Esophagus (tissue), 2 donors: ENCODE results near the gene DLG5. TPM values are rescaled to one million over a fixed set of nuclear protein-coding genes. Genes with fewer than 3 reads are reported as not detected.

Source experiments
- H3K27ac ChIP-seq, 2 donors: one replicate each; pipeline ENCODE4 v1.5.1; 2013; ENCODE audit warnings: low read depth in 2 of 2, mild to moderate bottlenecking in 2 of 2, inconsistent platforms in 1 of 2, low read length in 1 of 2, moderate library complexity in 1 of 2
- H3K27me3 ChIP-seq, 2 donors: one replicate each; pipeline ENCODE4 v1.6.1; 2013; ENCODE audit warnings: low read length in 2 of 2, control low read depth in 1 of 2, mild to moderate bottlenecking in 1 of 2; ENCODE audit not compliant: insufficient read depth in 2 of 2, control insufficient read depth in 1 of 2
- H3K36me3 ChIP-seq, 2 donors: one replicate each; pipeline ENCODE4 v1.6.1; 2013; ENCODE audit warnings: low read length in 1 of 2; ENCODE audit not compliant: control insufficient read depth in 2 of 2, insufficient read depth in 2 of 2
- H3K4me1 ChIP-seq, 2 donors: one replicate each; pipeline ENCODE4 v1.6.1; 2013; ENCODE audit warnings: low read length in 1 of 2; ENCODE audit not compliant: control insufficient read depth in 2 of 2, insufficient read depth in 2 of 2
- H3K4me3 ChIP-seq, 2 donors: one replicate each; pipeline ENCODE4 v1.5.1; 2013; ENCODE audit warnings: low read length in 2 of 2, mild to moderate bottlenecking in 2 of 2, low read depth in 1 of 2, moderate library complexity in 1 of 2
- H3K9me3 ChIP-seq, 2 donors: one replicate each; pipeline ENCODE4 v1.6.1; 2013; ENCODE audit warnings: mild to moderate bottlenecking in 2 of 2, low read depth in 1 of 2, low read length in 1 of 2, moderate library complexity in 1 of 2; ENCODE audit not compliant: control insufficient read depth in 2 of 2, insufficient read depth in 1 of 2
- WGBS, 2 donors: extraction: QIAGEN DNeasy Blood & Tissue Kit; methylation state at CpG; one replicate each; pipeline ENCODE4 v1.1.7; 2013; 5-methylcytosine and 5-hydroxymethylcytosine counted together
- polyA plus RNA-seq, 2 donors: library from polyadenylated mRNA; stranded (reverse); fragments of 200-250 nt; gene quantifications; one replicate each; pipeline ENCODE4 v1.2.3, GENCODE V29; 2013
- donor health status: healthy with polysubstance abuse.
- donor health status: Bipolar disorder and iron deficiency.

DLG5 gene
- polyA plus RNA-seq, 2 donors, result 13.9 to 17.4 TPM

DNA sequence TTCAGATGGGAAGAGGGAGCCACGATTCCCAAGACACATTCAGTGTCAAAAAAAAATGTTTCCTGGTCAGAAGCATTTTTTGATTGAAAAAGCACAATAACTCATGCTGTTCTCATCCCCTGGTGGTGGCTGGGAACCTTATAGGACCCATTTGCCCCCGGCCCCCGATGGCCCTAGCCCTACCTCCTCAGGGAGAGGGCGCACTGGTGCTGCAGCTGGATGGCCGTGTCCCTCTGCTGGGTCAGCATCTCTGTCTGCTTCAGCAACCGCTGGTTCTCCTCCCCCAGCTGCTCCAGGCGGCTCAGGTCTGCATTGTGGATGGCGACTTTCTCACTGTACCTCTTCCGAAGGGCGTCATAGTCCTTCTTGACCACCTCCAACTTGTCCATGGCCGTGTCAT lies 83.3 kb downstream of the DLG5 start:
- no peak overlapping the region for H3K27ac ChIP-seq
- H3K27me3 ChIP-seq, result no peaks in the 10 kb centered on the region
- H3K4me3 ChIP-seq, result no peak overlapping the region
- WGBS, 2 donors, result 94 to 97% methylated on average over 11 of the region's 11 CpGs
- peaks cover 0 to 3% of the 10 kb centered on the region in 2 donors for H3K4me1 ChIP-seq
- H3K36me3 ChIP-seq, result peaks cover 5 to 23% of the 10 kb centered on the region in 2 donors
- no peaks in the 10 kb centered on the region for H3K9me3 ChIP-seq

DNA sequence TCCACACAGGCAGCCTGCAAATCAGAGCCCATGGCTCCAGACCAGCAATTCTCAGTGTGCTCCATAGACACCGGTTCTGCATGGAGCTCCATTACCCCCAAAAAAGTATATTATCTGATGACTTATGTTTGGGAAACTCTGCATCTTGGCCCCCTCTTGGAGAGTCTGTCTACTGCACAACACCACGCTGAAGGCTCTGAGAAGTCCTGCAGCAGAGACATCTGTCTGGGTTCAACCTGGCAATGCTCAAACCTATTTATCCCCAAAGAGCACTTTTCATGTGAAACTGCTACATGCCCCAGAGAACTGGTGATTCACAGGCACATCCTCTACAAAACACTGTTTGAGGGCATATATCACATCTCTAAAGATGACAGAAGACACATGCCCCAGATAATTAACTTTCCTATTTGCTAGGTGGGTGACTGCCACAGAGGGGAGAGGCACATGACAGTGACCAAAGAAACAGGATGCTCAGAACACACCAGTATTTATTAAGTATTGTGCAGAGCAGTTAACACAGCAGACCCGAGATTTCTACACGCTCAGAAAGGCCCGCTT lies 83.8 kb downstream of the DLG5 start:
- Histone ChIP-seq H3K4me3 (no peak overlapping the region), H3K4me1 (peaks cover 0 to 3% of the 10 kb centered on the region in 2 donors), H3K36me3 (peaks cover 5 to 24% of the 10 kb centered on the region in 2 donors), H3K27ac (no peak overlapping the region), H3K27me3 (no peaks in the 10 kb centered on the region), H3K9me3 (no peaks in the 10 kb centered on the region)
- 93% methylated on average over 5 of the region's 5 CpGs for WGBS, 2 donors

DNA sequence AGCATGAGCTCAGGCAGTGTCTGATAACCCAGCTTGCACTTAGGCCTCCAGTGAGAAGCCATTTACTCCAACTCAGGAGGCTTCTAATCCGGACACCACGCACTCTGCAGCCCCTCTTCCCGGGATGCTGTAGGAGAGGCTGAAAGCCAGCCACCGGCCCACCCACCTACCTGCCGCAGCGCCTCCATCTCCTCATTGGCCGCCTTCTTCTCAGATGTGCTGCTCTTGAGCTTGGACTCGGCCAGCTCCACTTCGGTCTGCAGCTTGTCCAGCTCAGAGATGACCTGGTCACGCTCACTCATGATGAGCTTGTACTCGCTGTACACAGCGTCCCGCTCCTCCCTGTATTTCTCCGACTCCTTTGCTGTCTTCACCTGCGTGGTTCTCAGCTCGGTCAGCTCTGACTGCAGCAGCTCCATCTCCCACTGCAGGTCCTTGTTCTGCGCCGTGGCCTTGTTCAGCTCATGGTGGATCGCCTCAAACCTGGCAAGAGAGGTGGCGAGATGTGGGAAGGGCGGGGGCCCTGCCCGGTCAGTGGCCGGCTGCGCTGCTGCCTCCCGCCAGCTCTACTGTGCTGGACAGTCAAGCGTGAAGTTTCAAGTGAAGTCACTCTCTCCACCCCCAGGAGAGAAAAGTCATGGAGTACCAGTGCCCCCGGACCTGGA lies 84.7 kb downstream of the DLG5 start:
- no peak overlapping the region for H3K27ac ChIP-seq
- 94 to 95% methylated on average over 27 of the region's 27 CpGs for WGBS, 2 donors
- H3K27me3 ChIP-seq, result no peaks in the 10 kb centered on the region
- peaks cover 0 to under 1% of the 10 kb centered on the region in 2 donors for H3K4me1 ChIP-seq
- no peak overlapping the region for H3K4me3 ChIP-seq
- peaks cover 5 to 26% of the 10 kb centered on the region in 2 donors for H3K36me3 ChIP-seq
- H3K9me3 ChIP-seq, result no peaks in the 10 kb centered on the region

DNA sequence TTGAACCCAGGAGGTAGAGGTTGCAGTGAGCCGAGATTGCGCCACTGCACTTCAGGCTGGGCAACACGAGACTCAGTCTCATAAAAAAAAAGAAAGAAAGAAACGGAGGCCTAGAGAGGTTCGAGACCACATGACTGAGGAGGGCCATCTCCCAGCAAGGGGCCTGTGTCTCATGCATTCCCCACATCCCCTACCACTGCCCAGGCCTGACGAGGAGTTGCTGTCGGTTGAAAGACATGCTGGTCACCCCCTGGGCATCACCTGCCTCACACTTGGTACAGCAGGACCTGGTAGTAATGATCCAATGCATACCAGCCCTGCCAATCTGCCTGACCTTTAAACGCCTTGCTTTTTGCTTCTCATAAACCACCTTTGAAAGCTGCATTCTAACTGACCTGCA lies 85.9 kb downstream of the DLG5 start:
- peaks cover 6 to 28% of the 10 kb centered on the region in 2 donors for H3K36me3 ChIP-seq
- H3K4me3 ChIP-seq, result no peak overlapping the region
- no peaks in the 10 kb centered on the region for H3K4me1 ChIP-seq
- H3K27ac ChIP-seq, result no peak overlapping the region
- H3K27me3 ChIP-seq, result no peaks in the 10 kb centered on the region
- H3K9me3 ChIP-seq, result no peaks in the 10 kb centered on the region
- 91 to 95% methylated on average over 8 of the region's 8 CpGs for WGBS, 2 donors

DNA sequence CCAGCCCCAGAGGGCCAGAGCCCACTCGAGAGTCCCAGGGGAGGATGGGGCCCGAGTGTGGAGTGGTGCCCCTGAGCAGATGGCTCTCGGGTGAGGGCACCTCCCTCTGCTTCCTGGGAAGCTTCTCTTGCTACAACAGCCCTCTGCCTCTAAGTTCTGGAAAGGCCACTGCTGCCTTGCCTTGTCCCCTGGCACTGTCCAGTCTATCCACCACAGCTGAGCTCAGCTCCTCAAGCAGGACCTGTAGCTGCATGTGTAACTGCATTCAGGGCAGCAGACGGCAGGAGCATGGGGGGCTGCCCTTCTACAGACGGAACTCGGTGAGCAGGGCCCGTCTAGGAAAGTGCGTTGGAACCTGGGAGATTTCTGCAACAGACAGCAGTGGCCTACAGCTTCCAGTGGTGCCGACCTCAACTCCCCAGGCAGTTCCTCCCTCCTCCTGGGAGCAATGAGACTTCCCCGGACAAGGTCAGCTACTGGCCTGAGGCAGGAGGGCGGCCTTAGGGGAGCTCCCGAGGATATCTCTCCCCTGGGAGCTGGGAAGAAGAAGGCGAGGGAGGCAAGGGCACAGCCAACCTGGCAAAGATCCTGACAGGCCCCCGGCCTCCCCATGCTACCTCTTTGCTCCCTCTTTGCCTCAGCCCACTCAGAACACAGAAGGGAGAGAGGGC lies 88.5 kb downstream of the DLG5 start:
- no peak overlapping the region for H3K27ac ChIP-seq
- H3K4me1 ChIP-seq, result no peaks in the 10 kb centered on the region
- no peaks in the 10 kb centered on the region for H3K9me3 ChIP-seq
- no peak overlapping the region for H3K4me3 ChIP-seq
- WGBS, 2 donors, result 74 to 80% methylated on average over 14 of the region's 14 CpGs
- H3K27me3 ChIP-seq, result no peaks in the 10 kb centered on the region
- H3K36me3 ChIP-seq, result peaks cover 15 to 40% of the 10 kb centered on the region in 2 donors

DNA sequence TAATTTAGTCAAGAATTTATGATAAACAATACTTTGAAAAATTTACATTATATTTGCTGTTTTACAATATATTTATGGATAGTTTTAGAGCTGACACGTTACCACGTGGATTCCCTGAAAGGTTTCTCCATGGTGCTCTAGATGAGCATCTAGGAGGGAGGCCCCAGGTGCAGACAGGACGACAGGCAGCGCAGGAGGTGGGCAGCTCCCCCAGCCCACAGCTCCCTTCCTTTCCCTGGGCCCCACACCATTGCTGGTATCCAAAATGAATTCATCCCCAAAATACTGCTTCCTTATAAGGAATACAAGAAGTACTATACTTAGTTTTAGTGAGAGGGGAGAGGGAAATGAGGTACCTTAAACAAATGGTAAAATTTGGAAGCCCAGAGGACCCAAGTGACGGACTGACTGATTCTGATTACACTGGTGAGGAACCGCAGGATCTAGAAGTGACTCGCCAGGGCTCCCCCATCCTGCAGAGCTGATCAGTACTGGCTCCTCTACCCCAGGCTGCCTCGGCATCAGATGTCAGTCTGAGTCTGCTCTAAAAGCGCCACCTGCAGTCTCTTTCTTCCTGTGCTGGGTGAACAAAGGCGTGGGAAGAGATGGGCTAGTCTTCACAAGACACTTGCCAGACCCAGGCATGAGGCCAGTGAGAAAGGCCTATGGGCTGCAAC lies 89.2 kb downstream of the DLG5 start:
- Histone ChIP-seq H3K9me3 (no peaks in the 10 kb centered on the region), H3K27ac (no peak overlapping the region), H3K4me1 (no peaks in the 10 kb centered on the region), H3K36me3 (peaks cover 12 to 40% of the 10 kb centered on the region in 2 donors), H3K27me3 (no peaks in the 10 kb centered on the region), H3K4me3 (no peak overlapping the region)
- WGBS, 2 donors, result 76 to 79% methylated on average over 10 of the region's 10 CpGs

DNA sequence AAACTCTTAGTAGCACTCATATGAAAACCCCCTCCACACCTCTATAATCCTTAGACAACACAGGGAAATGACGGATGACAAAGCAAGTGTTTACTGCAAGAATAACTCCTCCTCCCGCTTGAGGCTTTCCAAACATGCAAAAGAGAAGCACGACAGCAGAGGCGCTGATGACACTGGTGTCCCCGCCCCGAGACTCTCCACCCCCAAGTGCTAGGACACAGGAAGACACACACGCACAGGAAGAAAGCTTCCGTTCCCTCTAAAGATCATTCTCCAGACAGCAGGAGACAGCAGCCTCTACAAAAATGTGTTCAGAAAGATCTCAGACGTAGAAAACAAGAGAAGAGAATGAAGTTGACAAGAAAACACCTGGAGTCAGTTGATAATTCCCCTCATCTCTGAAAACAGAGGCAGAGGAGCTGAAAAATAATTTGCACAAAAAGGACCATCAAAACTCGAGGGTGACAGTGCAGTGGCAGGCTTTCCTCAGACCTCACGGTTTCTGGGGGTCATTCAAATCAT lies 90.2 kb downstream of the DLG5 start:
- peaks cover 12 to 36% of the 10 kb centered on the region in 2 donors for H3K36me3 ChIP-seq
- no peaks in the 10 kb centered on the region for H3K27me3 ChIP-seq
- H3K4me1 ChIP-seq, result no peaks in the 10 kb centered on the region
- no peak overlapping the region for H3K27ac ChIP-seq
- WGBS, 2 donors, result 57 to 60% methylated on average over 11 of the region's 11 CpGs
- H3K4me3 ChIP-seq, result no peak overlapping the region
- H3K9me3 ChIP-seq, result no peaks in the 10 kb centered on the region

DNA sequence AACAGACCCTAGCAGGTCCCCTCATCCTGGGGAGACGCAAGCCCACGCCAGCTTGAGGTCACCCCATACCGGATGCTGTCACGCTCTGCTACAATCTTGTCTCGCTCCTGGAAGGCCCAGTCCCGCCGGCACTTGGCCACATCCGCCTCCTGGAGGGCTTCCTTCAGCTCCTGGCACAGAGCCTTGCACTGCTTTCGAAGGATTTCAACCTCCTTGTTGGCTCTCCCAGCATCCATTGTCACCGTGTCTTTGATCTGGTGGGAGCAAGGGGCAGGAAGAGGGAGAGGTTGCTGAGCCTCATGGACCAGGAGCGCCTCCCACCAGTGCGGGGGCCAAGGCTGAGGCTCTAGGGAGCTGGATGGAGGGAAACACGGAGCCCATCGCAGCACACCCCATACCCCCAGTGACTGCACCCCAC lies 90.9 kb downstream of the DLG5 start:
- H3K36me3 ChIP-seq, result peaks cover 12 to 36% of the 10 kb centered on the region in 2 donors
- no peak overlapping the region for H3K27ac ChIP-seq

DNA sequence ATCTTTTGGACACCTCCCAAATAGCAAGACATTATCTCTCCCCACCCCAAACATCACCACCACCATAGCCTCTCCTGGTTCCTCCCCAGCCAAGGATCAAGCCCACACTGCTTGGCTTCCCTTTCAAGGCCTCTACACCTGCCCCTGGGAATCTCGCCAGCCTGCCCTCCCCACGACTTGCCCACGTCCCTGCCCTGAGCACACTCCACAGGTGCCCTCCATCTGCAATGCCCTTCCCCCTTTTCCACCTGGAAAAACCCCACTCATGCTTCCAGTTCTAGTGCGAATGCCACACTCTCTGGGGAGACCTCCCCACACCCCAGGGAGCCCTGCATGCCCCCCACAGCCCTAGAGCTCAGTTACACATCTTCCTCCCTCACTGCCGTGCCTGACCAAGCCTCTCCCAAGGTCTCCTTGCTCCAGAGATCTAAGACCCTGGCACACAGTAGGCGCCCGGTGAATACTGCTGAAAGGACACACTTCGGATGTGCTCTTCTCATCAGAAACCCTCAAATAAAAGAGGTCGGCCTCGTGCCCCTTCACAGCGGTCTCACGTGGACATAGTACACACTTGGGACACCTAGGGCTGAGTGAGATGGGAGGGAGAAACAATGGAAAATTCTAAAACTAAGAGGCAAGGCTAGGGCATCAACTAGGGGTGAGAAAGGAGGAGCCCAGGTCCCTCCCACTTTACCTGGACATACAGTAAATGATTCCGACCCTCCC lies 91.4 kb downstream of the DLG5 start:
- Histone ChIP-seq H3K36me3 (peaks cover 12 to 40% of the 10 kb centered on the region in 2 donors), H3K4me1 (no peaks in the 10 kb centered on the region), H3K4me3 (no peak overlapping the region), H3K9me3 (no peaks in the 10 kb centered on the region), H3K27me3 (no peaks in the 10 kb centered on the region), H3K27ac (no peak overlapping the region)
- 84 to 89% methylated on average over 13 of the region's 13 CpGs for WGBS, 2 donors

More for the DNA sequence above, 90.9 kb downstream of the DLG5 start:
- H3K27me3 ChIP-seq, result no peaks in the 10 kb centered on the region
- WGBS, 2 donors, result 75 to 78% methylated on average over 14 of the region's 14 CpGs
- H3K9me3 ChIP-seq, result no peaks in the 10 kb centered on the region
- no peaks in the 10 kb centered on the region for H3K4me1 ChIP-seq
- H3K4me3 ChIP-seq, result no peak overlapping the region
